ENCODE results near the gene DLST.

DLST gene

GRCh38 chr14:74881431-74882102, at the start of gene DLST:
TSS of gene DLST (plus strand) at chr14:74881916. CDS start at chr14:74881954, 38 bp downstream.
- peak; percentile 76 for DNase-seq

GRCh38 chr14:74832849-74833248, 48.9 kb upstream of the DLST start:
- no peak for DNase-seq

GRCh38 chr14:74834692-74835392, 46.9 kb upstream of the DLST start:
- DNase-seq, result no peak

- no peak for DNase-seq
These were observed 46.0 kb upstream of the DLST start for GRCh38 chr14:74835645-74836250.

- DNase-seq, result no peak
These were observed 45.3 kb upstream of the DLST start for GRCh38 chr14:74836251-74836960.

GRCh38 chr14:74838166-74838565, 43.5 kb upstream of the DLST start:
- no peak for DNase-seq

- no peak for DNase-seq
These were observed 41.1 kb upstream of the DLST start for GRCh38 chr14:74840603-74841030.

- no peak for DNase-seq
These were observed 40.2 kb upstream of the DLST start for GRCh38 chr14:74841230-74842207.

- DNase-seq, result no peak
These were observed 38.1 kb upstream of the DLST start for GRCh38 chr14:74843653-74844052.

GRCh38 chr14:74846168-74846567, 35.5 kb upstream of the DLST start:
- DNase-seq, result no peak

GRCh38 chr14:74846968-74847665, 34.6 kb upstream of the DLST start:
- no peak for DNase-seq

GRCh38 chr14:74848768-74849167, 32.9 kb upstream of the DLST start:
- no peak for DNase-seq

GRCh38 chr14:74852922-74853530, 28.7 kb upstream of the DLST start:
- DNase-seq, result no peak

GRCh38 chr14:74853581-74853980, 28.1 kb upstream of the DLST start:
- no peak for DNase-seq

- DNase-seq, result no peak
These were observed 26.7 kb upstream of the DLST start for GRCh38 chr14:74855021-74855420.

- DNase-seq, result no peak
These were observed 25.8 kb upstream of the DLST start for GRCh38 chr14:74855945-74856344.

- DNase-seq, result no peak
These were observed 25.4 kb upstream of the DLST start for GRCh38 chr14:74856366-74856765.

GRCh38 chr14:74858022-74858421, 23.7 kb upstream of the DLST start:
- DNase-seq, result no peak

GRCh38 chr14:74859757-74860552, 21.8 kb upstream of the DLST start:
- no peak for DNase-seq
